Erythroblast (primary cell): Measurements from ENCODE around the gene FIBP.

Source experiments
- DNase-seq, 2 experiments: peaks; one replicate each; lab custom pipeline; 2025; lab: John Stamatoyannopoulos, UW
- GATA1 ChIP-seq: IDR thresholded peaks from 2 replicates; pipeline ENCODE4 v1.6.1; 2011; ENCODE audit warnings: low read depth, mild to moderate bottlenecking, control low read depth, low read length, moderate library complexity
- POLR2A ChIP-seq: IDR thresholded peaks from 2 replicates; pipeline ENCODE4 v1.6.1; 2011; ENCODE audit warnings: mild to moderate bottlenecking, low read length

The FIBP gene

DNA sequence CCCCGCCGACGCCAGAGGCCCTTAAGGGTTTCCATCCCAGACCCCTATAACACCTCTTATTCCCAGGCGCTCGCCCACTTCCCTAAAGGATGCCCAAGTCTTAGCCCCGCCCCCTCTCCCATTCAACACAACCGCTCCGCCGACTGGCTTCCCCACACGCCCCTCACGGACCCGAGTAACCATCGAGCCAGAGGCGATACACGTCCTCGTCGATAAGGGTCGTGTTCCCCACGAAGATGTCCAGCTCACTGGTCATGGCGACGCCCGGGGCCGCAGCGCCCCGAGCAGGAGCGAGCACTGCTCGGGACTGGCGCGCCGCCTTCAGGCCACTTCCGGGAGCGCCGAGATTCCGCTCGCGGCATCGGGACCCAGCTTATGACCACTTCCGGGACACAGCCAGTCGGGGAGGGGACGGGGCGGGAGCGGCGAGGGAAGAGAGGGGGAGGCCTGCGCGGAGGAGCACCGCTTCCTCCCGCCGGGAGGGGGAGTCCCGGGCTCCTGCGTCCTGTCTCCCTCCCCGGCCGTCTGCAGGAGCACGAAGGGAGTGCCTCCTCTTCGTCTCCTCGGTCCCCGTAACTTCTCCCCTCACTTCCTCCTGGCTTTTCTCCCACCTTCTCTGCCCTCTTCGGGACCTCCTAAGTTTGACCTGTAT lies at the start of gene FIBP:
Gene FIBP (minus strand): TSS at position 309 of the 652 bp plus-strand sequence. CDS start 53 bp downstream, at position 256.
- DNase-seq = peak; percentile 98 to 99
- TF ChIP-seq POLR2A (peak; percentile 86), GATA1 (no peak)

DNA sequence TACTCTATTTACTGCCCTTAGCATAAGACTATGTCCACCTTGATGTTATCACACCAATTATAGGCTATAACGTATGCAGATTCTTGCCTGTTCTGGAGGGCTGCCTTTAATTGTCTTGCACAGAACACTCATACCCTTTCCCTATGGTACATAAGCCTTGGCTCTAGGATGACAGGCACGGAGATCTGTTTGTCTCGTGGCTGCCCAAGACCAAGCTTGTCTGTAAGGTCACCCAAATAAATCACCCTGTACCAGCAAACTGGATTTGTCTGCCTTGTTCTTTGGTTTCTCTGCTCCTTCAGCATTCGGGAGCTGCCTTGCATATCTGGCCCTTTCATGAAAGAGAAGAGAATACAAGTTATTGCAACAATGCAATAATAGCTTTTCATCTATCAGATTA lies 49.5 kb upstream of the FIBP start:
- TF ChIP-seq POLR2A (no peak), GATA1 (no peak)
- DNase-seq = no peak

DNA sequence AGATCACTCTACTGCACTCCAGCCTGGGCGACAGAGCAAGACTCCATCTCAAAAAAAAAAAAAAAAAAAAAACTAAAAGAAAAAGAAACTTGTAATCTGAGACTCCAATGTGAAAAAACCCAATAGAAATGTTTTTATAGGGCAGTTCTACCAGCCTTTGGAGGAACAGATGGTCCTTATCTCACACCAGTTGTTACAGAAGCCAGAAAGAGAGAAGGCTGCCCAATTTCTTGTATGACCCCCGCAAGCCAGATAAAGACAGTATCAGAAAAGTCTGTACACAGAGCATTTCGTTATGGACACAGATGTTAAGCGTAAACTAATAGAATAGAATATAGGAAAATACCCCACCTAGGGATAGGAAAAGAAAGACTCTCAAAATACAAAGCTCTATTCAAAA lies 45.7 kb upstream of the FIBP start:
- peak; percentile 87 to 96 for DNase-seq
- TF ChIP-seq POLR2A (no peak), GATA1 (peak; percentile 24)

DNA sequence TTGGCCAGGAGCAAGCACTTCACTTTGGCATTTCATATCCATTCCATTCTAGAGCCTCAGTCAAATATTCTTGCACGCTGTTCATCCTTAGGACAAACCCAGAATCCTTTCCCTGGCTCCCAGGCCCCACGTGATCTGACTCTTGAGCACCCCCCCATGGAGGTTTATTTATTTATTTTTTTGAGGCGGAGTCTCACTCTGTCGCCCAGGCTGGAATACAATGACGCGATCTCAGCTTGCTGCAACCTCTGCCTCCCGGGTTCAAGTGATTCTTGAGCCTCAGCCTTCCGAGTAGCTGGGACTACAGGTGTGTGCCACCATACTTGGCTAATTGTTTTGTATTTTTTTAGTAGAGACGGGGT lies 44.3 kb upstream of the FIBP start:
- DNase-seq = peak; percentile 43 to 48

DNA sequence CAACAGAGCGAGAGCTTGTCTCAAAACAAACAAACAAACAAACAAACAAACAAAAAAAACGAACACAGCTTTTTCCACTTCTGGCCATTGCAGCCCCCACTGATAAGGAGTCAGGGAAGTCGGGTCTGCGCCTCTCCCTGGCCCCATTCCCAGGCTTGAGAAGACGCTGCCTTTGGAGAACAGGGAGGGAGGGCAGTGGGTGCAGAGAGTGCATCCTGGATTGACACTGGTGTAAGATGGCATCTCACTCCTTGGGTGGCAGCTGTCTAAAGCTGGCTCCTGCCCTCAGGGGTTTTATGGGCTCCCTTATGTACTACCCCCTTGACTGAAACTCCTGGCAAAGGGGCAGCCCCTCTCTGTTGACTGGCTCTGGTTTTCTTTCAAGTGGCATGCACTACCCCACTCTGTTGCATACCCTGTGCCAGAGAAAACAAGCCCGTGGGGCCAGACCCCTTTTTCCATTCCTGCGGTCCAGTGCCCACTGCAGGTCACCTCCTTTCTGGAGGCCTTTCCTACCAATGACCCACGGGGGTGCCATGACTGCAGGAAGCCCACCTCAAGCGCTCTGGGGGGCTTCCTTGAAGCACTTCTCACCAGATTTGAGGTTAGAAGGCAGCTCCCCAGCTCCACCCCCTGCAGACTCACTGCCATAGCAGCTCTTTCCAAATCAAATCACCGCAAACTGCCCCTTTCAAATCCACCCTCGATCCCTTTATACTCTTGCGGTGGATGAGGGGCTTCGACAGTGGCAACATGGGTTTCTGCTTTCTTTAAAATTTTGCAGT lies 43.7 kb upstream of the FIBP start:
- no peak for TF ChIP-seq POLR2A
- TF ChIP-seq GATA1 = no peak
- DNase-seq = no peak

More for the DNA sequence above, 44.3 kb upstream of the FIBP start:
- TF ChIP-seq POLR2A (no peak), GATA1 (no peak)

DNA sequence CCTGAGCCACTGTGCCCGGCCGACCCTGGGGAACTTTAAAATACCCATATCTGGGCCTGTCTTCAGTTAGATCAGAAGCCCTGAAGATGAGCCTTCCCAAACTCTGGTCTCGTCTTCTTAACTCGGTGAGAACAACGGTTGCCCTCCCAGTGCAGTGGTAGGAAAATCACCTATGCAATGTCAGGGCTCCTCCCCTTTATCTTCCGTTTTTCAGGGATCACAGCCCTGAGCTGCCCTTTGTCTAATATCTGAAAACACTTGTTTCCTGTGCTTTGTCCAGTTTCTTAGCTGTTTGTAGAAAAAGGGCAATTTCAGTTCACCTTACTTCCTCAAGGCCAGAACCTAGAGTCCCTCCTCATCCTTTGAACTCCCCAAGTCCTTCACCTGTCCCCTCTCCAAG lies 40.4 kb upstream of the FIBP start:
- no peak for TF ChIP-seq POLR2A
- TF ChIP-seq GATA1 = no peak
- DNase-seq = peak; percentile 40 to 47

DNA sequence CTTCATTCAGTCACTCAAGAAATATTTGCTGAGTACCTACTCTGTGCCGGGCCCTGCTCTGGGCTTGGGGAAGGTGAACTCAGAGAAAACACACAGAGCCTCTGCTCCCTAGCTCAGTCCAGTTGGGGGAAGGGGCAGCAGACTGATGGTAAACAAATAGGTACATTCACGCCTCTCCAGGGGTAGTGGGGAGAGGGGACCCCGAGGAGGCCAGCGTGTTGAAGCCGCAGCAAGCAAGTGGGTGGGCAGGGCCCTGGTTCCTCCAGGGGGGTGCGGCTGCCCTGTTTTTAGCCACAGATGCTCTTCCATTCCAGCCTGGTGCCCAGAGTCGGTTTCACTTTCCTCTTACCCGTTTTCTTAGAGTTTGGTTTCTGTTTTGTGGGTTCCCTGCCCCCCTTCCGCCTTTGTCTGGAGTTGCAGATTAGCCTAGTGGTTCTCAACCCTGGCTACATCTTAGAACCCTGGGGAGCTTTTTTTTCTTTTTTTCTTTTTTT lies 39.7 kb upstream of the FIBP start:
- TF ChIP-seq POLR2A (peak; percentile 48), GATA1 (no peak)
- DNase-seq = peak; percentile 92

DNA sequence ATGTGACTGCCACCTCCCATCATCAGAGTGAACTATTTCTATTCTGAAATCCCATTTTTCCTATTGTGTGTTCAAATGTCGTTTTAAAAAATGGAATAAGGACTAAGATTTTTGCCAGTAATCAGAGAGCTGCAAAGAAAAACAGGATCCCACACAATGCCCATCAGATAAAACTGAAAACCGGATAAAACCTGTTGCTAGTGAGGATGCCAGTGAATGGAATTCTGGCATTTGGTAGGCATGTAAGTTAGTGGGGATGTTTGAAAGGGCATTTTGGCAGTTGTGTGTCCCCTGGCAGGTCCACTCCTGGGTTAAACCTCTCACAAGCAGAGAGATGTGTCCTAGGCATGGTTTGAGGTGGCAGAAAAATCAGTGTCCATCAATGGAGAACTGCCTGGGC lies 37.1 kb upstream of the FIBP start:
- TF ChIP-seq POLR2A = no peak
- no peak for TF ChIP-seq GATA1
- DNase-seq = no peak

DNA sequence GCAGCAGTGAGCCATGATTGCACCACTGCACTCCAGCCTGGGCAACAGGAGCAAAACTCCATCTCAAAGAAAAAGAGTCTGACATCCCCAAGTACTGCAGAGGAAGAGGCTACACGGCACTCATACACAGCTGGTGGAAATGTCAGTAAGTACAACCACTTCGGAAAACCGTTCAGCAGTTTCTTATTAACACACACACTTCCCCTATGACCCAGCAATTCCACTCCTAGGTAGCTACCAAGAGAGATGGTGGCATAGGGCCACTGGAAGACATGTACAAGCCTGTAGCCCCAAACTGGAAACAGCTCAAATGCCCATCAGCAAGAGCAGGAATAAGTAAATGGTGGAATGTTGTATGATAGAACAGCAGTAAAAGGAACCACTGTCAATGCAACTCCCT lies 34.3 kb upstream of the FIBP start:
- TF ChIP-seq GATA1 (no peak), POLR2A (no peak)

DNA sequence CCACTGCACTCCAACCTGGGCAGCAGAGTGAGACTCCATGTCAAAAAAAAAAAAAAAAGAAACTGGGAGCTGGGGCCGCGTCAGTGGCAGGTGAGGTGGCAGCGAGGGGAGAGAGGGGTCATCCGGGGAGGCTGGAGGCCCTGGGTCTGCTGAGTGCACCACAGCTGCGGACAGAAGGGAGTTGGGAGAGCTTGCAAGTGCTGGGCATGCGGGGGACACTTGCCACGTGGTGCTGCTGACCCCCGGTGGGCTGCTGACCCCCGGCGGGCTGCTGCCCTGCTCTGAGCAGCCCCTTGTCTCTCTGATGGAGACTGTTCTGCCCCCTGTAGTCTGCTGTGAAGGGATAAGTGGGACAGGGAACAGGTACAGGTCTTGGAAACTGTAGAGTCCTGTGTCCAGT lies 33.6 kb upstream of the FIBP start:
- TF ChIP-seq GATA1 = no peak
- no peak for TF ChIP-seq POLR2A
- no peak for DNase-seq

More for the DNA sequence above, 34.3 kb upstream of the FIBP start:
- DNase-seq = no peak

DNA sequence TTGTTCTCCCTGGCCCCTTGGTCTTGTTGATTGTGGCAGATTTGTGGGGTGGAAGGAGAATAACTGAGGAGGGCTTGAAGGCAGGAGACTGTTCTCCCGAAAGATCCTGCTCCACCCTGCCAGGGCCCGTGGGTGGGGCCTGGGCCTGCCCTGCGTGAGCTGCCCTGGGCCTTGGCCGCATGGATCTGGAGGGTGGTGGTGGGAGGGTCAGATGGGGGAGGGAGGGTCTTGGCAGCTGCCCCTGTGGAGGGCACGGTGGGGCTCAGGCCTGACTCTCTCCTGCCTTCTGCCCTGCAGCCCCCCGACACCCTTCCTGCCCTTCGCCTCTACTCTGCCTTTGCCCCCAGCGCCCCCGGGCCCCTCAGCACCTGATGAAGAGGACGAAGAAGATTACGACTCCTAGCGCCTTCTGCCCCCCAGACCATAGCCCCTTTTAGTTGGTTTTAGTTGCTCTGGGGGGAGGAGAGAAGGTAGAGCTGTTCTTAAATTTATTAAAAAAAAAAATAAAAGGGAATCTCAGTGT lies 32.8 kb upstream of the FIBP start:
- no peak for TF ChIP-seq POLR2A
- TF ChIP-seq GATA1 = no peak

DNA sequence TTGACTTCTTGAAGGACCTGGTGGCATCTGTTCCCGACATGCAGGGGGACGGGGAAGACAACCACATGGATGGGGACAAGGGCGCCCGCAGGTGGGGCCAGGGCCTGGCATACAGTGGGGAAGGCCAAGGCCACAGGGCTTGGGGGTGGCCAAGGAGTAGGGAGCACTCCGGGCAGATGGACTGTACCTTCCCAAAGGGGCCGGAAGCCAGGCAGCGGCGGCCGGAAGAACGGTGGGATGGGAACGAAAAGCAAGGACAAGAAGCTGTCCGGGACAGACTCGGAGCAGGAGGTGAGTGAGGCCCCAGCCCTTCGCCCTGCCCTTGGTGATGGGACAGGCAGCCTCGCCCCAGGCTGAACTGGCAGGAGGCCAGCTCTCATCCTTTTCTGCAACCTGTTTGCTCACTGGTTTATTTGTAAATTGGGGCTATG lies 32.1 kb upstream of the FIBP start:
- DNase-seq = peak in 1 of 2 experiments; percentile 49
- no peak for TF ChIP-seq GATA1
- TF ChIP-seq POLR2A = no peak

More for the DNA sequence above, 32.8 kb upstream of the FIBP start:
- no peak for DNase-seq

DNA sequence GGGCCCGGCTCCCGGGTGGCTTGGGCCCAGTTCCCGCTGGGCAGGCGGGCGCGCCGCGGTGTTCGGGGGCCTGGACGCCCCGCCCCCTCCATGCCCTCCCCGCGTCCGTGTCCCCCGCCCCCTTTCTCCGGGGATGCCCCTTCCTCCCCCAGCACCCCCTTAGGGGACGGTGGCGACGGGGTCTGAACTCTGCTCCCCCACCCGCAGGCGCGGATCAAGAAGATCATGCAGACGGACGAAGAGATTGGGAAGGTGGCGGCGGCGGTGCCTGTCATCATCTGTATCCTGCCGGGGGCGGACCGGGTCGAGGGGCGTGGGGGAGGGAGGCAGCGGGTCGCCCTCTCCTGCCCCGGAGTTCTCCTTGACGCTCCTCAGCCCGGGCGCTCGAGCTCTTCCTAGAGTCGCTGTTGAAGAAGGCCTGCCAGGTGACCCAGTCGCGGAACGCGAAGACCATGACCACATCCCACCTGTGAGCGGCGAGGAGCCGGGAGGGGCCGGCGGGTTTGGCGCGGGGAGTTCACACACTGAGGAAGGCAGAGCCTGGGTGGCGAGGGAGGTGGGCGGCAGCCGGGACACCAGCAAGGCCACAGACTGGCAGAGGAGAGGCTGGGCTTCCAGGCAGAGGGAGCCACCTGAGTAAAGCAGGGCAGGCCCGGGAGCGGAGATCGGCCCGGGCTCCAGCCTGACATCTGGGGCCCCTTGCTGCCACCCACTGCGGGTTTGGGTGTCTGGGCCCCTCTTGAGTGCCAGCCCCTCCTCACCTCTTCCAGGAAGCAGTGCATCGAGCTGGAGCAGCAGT lies 31.5 kb upstream of the FIBP start:
- DNase-seq = peak; percentile 79 to 83

DNA sequence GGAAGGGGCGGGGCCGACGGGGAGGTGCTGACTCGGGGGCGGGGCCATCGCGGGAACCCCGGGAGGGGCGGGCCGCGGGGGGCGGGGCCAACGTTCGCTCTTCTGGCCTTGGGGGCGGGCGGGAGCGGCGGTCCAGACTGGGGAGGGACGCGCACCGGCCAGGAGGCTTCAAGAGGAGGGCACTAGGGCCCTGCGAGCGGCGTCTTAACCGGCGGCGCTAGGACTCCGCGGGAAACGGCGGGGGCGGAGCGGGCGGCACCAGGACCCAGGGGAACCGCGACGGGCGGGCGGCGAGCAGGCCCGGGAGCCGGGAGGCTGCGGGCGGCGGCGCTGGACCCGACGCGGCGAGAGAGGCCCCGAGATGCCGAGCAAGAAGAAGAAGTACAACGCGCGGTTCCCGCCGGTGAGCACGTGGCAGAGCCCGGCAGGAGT lies 30.9 kb upstream of the FIBP start, which contains the start of gene DRAP1:
Gene DRAP1 (plus strand): TSS at position 286 of the 432 bp plus-strand sequence. CDS start 76 bp downstream, at position 362.
- TF ChIP-seq GATA1 = no peak
- peak; percentile 33 for TF ChIP-seq POLR2A
- DNase-seq = peak; percentile 99 to 100

More for the DNA sequence above, 31.5 kb upstream of the FIBP start:
- TF ChIP-seq POLR2A = no peak
- no peak for TF ChIP-seq GATA1
